ENCODE measurements around the gene INSYN1. TPM values are rescaled to one million over a fixed set of nuclear protein-coding genes. Genes with fewer than 3 reads are reported as not detected.
"Not testable (repeated sequence)": the region's sequence is repeated elsewhere in the genome, so short reads cannot be mapped to it uniquely, and the experiment has no call there.

The INSYN1 gene
- total and polyA plus RNA-seq, 2 experiments from 2014 or later = 0.18 to 14.2 TPM

DNA sequence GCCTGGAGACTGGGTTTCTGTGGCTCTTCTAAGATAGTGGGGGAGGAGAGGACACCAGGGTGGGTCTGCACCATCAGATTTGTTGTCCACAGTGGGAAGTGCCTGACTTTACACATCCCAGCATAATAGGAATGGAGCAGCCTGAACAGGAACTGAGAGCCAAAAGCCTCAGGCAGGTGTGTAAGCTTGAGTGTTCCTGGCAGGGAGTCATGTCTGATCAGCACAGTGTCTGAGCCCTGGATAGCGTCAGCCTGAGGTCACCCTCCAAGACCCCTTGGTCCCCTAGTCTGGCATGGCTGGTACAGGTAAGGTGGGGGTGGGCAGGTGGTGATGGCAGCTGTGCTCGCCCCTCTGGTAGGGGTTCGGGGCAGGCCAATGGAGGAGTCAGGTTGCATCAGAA, 20.2 kb downstream of the INSYN1 start (continued):
- TF ChIP-seq, protein P1, sequence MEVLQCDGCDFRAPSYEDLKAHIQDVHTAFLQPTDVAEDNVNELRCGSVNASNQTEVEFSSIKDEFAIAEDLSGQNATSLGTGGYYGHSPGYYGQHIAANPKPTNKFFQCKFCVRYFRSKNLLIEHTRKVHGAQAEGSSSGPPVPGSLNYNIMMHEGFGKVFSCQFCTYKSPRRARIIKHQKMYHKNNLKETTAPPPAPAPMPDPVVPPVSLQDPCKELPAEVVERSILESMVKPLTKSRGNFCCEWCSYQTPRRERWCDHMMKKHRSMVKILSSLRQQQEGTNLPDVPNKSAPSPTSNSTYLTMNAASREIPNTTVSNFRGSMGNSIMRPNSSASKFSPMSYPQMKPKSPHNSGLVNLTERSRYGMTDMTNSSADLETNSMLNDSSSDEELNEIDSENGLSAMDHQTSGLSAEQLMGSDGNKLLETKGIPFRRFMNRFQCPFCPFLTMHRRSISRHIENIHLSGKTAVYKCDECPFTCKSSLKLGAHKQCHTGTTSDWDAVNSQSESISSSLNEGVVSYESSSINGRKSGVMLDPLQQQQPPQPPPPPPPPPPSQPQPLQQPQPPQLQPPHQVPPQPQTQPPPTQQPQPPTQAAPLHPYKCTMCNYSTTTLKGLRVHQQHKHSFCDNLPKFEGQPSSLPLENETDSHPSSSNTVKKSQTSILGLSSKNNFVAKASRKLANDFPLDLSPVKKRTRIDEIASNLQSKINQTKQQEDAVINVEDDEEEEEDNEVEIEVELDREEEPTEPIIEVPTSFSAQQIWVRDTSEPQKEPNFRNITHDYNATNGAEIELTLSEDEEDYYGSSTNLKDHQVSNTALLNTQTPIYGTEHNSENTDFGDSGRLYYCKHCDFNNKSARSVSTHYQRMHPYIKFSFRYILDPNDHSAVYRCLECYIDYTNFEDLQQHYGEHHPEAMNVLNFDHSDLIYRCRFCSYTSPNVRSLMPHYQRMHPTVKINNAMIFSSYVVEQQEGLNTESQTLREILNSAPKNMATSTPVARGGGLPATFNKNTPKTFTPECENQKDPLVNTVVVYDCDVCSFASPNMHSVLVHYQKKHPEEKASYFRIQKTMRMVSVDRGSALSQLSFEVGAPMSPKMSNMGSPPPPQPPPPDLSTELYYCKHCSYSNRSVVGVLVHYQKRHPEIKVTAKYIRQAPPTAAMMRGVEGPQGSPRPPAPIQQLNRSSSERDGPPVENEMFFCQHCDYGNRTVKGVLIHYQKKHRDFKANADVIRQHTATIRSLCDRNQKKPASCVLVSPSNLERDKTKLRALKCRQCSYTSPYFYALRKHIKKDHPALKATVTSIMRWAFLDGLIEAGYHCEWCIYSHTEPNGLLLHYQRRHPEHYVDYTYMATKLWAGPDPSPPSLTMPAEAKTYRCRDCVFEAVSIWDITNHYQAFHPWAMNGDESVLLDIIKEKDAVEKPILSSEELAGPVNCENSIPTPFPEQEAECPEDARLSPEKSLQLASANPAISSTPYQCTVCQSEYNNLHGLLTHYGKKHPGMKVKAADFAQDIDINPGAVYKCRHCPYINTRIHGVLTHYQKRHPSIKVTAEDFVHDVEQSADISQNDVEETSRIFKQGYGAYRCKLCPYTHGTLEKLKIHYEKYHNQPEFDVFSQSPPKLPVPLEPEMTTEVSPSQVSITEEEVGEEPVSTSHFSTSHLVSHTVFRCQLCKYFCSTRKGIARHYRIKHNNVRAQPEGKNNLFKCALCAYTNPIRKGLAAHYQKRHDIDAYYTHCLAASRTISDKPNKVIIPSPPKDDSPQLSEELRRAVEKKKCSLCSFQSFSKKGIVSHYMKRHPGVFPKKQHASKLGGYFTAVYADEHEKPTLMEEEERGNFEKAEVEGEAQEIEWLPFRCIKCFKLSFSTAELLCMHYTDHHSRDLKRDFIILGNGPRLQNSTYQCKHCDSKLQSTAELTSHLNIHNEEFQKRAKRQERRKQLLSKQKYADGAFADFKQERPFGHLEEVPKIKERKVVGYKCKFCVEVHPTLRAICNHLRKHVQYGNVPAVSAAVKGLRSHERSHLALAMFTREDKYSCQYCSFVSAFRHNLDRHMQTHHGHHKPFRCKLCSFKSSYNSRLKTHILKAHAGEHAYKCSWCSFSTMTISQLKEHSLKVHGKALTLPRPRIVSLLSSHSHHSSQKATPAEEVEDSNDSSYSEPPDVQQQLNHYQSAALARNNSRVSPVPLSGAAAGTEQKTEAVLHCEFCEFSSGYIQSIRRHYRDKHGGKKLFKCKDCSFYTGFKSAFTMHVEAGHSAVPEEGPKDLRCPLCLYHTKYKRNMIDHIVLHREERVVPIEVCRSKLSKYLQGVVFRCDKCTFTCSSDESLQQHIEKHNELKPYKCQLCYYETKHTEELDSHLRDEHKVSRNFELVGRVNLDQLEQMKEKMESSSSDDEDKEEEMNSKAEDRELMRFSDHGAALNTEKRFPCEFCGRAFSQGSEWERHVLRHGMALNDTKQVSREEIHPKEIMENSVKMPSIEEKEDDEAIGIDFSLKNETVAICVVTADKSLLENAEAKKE (CRISPR knock-in tag; IDR thresholded peaks at IDR 0.05) = no peak
- TF ChIP-seq ZNF114 (CRISPR knock-in tag; IDR thresholded peaks at IDR 0.05) (no peak), ZNF331 (CRISPR knock-in tag; IDR thresholded peaks at IDR 0.05; ENCODE audit: low read depth) (no peak), ETS1 (IDR thresholded peaks at IDR 0.05) (no peak)

DNA sequence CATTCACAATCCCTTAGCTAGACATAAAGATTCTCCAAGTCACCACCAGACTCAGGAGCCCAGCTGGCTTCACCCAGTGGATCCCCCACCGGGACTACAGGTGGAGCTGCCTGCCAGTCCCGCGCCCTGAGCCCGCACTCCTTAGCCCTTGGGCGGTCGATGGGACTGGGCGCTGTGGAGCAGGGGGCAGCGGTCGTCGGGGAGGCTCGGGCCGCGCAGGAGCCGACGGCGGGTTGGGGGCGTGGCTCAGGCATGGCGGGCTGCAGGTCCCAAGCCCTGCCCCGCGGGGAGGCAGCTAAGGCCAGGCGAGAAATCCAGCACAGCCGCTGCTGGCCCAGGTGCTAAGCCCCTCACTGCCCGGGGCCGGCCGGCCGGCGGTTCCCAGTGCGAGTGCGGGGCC, 21.1 kb downstream of the INSYN1 start:
- H3K36me3 Mint-ChIP-seq (ENCODE audit: low read depth); H3K4me3 Mint-ChIP-seq; H3K9me3 Mint-ChIP-seq; DNase-seq (ENCODE audit: low spot score); H3K27me3 Mint-ChIP-seq (ENCODE audit: insufficient read depth, low read depth, poor library complexity); H3K27ac ChIP-seq (ENCODE audit: low read depth); H3K36me3 ChIP-seq (ENCODE audit: insufficient read depth); H3K27me3 ChIP-seq (ENCODE audit: insufficient read depth); H3K4me2 ChIP-seq; H4K20me1 ChIP-seq (replicated peaks; ENCODE audit: insufficient read depth); H3K27ac Mint-ChIP-seq; H3K4me1 ChIP-seq (ENCODE audit: insufficient read depth); H3F3A ChIP-seq (replicated peaks; ENCODE audit: low read depth); H2AFZ ChIP-seq; H3K4me3 ChIP-seq; H3K79me2 ChIP-seq (replicated peaks; ENCODE audit: insufficient read depth); H3K9me2 ChIP-seq (ENCODE audit: insufficient read depth); ATAC-seq; H3K4me1 Mint-ChIP-seq: not testable (repeated sequence)
